ENCODE data around the gene REX1BD. TPM values are rescaled to one million over a fixed set of nuclear protein-coding genes. Genes with fewer than 3 reads are reported as not detected.

The REX1BD gene
- total and polyA plus RNA-seq, 2 of the 13 experiments (the other 11 are each of a cell fraction or from before 2014, with no cell fraction given): 7.5 to 25.4 TPM

DNA sequence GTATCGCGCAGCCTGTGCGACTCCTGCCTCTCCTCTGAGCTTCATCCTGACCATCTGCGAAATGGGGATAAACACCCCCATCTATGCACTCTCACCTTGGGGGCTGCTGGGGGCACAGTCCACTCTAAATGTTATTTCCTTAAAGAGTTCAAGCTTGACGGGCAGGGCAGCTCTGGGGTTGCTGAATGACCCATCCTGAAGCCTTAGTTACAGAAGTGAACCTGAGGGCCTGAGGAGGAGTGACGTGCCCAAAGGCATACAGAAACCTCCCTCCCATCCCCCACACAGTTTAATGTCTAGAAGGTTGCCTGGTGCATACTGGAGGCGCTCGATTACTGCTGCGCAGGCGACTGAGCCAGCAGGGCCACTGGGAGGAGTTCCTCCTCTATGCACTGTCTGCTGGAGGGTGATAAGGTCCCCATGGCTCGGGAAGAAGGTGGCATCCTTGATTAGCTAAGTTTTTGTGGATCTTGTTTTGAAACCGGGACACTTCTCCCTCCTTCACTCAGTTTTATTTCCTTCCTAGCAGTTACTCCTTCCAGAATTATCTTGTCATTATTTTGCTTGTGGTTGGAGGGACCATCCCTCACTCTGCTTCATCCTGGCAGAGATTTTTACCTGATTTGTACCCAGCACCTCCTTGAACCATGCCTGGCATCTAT is 44.7 kb upstream of the REX1BD start:
- ATAC-seq (peak; percentile 49), DNase-seq (ENCODE audit: low spot score) (peak; percentile 23), FAIRE-seq (no peak)
- peaks cover 9% of the 10 kb centered on the region for H3K79me2 ChIP-seq (ENCODE audit: insufficient read depth, low read length)
- H3K4me2 ChIP-seq (ENCODE audit: low read depth, low read length): peak overlapping the region; percentile 97
- in situ Hi-C loops (cut with HindIII; ENCODE audit: extremely low pct_ligation_motif_present, low pct_unique_long_range_greater_than_20kb) (no loop called here), intact Hi-C loops (cut with micrococcal nuclease; ENCODE audit: unreplicated experiment) (loop anchor here (2.0 kb wide), 1 partner anchor 13 kb away; the partner anchor contains the start of gene KXD1)
- H3K4me1 ChIP-seq (ENCODE audit: insufficient read depth, low read length): peaks cover 37% of the 10 kb centered on the region
- no peak overlapping the region for H2AFZ ChIP-seq (ENCODE audit: low read length)
- H3K4me3 ChIP-seq (replicated peaks in 1 of 3; ENCODE audit: insufficient read depth in 1 of 3, low read depth in 2 of 3, low read length in 3 of 3): peak overlapping the region; percentile 65 to 90 (median 81)
- H3K27me3 ChIP-seq (ENCODE audit: control insufficient read depth in 1 of 2, insufficient read depth in 2 of 2, low read length in 2 of 2): no peaks in the 10 kb centered on the region; a peak in 1 of 5 replicates
- H3K36me3 ChIP-seq (replicated peaks in 1 of 2; ENCODE audit: control insufficient read depth in 1 of 2, insufficient read depth in 2 of 2, low read length in 2 of 2): peaks cover 5 to 16% of the 10 kb centered on the region in 2 experiments
- no peak overlapping the region for H3K27ac ChIP-seq (ENCODE audit: extremely low read length, insufficient read depth, low read length)
- H4K20me1 ChIP-seq (ENCODE audit: insufficient read depth, low read length): no peaks in the 10 kb centered on the region
- H3K9ac ChIP-seq (ENCODE audit: insufficient read depth, low read depth, low read length): peak overlapping the region; percentile 56; the same call in 1 of the 2 replicates
- no peaks in the 10 kb centered on the region for H3K9me3 ChIP-seq (ENCODE audit: low read length)
- 2% methylated on average over 7 of the region's 12 CpGs for WGBS (ENCODE audit: low lambda C conversion rate)
- CTCF ChIA-PET (ENCODE audit: low intra/inter-chr PET ratio, low total read pairs): no interaction called here
- POLR2A ChIA-PET: interaction anchor here (2.2 to 2.7 kb wide), 2 partner anchors 14 to 44 kb away, joined by 7 to 13 read pairs; partner anchors contain the start of genes KXD1 and REX1BD
- no TSS peak for BruUV-seq (replicated peaks)
- TF ChIP-seq TBX2 (CRISPR knock-in tag; IDR thresholded peaks at IDR 0.05; ENCODE audit: borderline replicate concordance) (peak; percentile 63; the same call in 1 of the 2 replicates), ZNF232 (CRISPR knock-in tag; IDR thresholded peaks at IDR 0.05; ENCODE audit: borderline replicate concordance) (no peak), UBTF (CRISPR knock-in tag; IDR thresholded peaks at IDR 0.05) (0 out of 2 replicates have a peak, but pooled peaks have one; percentile 18), ATF4 (CRISPR knock-in tag; IDR thresholded peaks at IDR 0.05) (no peak), PHF20 (CRISPR knock-in tag; IDR thresholded peaks at IDR 0.05) (0 out of 2 replicates have a peak, but pooled peaks have one; percentile 27), ZNF644 (CRISPR knock-in tag; IDR thresholded peaks at IDR 0.05; ENCODE audit: low read depth) (no peak), ZNF766 (CRISPR knock-in tag; IDR thresholded peaks at IDR 0.05; ENCODE audit: borderline replicate concordance) (no peak), PAF1 (CRISPR knock-in tag; IDR thresholded peaks at IDR 0.05) (no peak), ZNF577 (CRISPR knock-in tag; IDR thresholded peaks at IDR 0.05; ENCODE audit: borderline replicate concordance, low read depth) (no peak), REST (IDR thresholded peaks at IDR 0.05; ENCODE audit: borderline replicate concordance in 1 of 2, low read depth in 1 of 2, low read length in 2 of 2) (no peak), ZNF879 (CRISPR knock-in tag; IDR thresholded peaks at IDR 0.05) (no peak), ZNF788 (CRISPR knock-in tag; IDR thresholded peaks at IDR 0.05; ENCODE audit: borderline replicate concordance) (peak; percentile 36; the same call in 1 of the 2 replicates)
- TF ChIP-seq, protein P1, sequence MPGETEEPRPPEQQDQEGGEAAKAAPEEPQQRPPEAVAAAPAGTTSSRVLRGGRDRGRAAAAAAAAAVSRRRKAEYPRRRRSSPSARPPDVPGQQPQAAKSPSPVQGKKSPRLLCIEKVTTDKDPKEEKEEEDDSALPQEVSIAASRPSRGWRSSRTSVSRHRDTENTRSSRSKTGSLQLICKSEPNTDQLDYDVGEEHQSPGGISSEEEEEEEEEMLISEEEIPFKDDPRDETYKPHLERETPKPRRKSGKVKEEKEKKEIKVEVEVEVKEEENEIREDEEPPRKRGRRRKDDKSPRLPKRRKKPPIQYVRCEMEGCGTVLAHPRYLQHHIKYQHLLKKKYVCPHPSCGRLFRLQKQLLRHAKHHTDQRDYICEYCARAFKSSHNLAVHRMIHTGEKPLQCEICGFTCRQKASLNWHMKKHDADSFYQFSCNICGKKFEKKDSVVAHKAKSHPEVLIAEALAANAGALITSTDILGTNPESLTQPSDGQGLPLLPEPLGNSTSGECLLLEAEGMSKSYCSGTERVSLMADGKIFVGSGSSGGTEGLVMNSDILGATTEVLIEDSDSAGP (CRISPR knock-in tag; IDR thresholded peaks at IDR 0.05; ENCODE audit: borderline replicate concordance): peak; percentile 98
- TF ChIP-seq, protein P2, sequence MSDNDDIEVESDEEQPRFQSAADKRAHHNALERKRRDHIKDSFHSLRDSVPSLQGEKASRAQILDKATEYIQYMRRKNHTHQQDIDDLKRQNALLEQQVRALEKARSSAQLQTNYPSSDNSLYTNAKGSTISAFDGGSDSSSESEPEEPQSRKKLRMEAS (IDR thresholded peaks at IDR 0.05): 0 out of 2 replicates have a peak, but pooled peaks have one; percentile 18
